Activated naive CD8-positive, alpha-beta T cell treated with anti-CD3 and anti-CD28 coated beads, Interleukin-2, amount 50 U/mL, for 24 hours (primary cell): ENCODE measurements around the gene ZBTB25.
"Not testable (repeated sequence)": the region's sequence is repeated elsewhere in the genome, so short reads cannot be mapped to it uniquely, and the experiment has no call there.

ENCODE experiments used
- ATAC-seq: fragments of 150-1000 bp; cut with Tn5 transposase; one replicate; pipeline ENCODE4 v1.10.0; 2021
- DNase-seq: peaks from one replicate; pipeline ENCODE4 v3.0.0; 2021
- H3K27ac Mint-ChIP-seq: one replicate; pipeline ENCODE4 v1.8.0; 2021; ENCODE audit warnings: mild to moderate bottlenecking, mixed read lengths
- H3K27me3 Mint-ChIP-seq: one replicate; pipeline ENCODE4 v1.8.0; 2021; ENCODE audit warnings: mixed read lengths
- H3K36me3 Mint-ChIP-seq: one replicate; pipeline ENCODE4 v1.8.0; 2021; ENCODE audit warnings: low read depth, mixed read lengths
- H3K4me1 Mint-ChIP-seq: one replicate; pipeline ENCODE4 v1.8.0; 2021; ENCODE audit warnings: mixed read lengths
- H3K4me3 Mint-ChIP-seq: one replicate; pipeline ENCODE4 v1.8.0; 2021; ENCODE audit warnings: mild to moderate bottlenecking, moderate library complexity, mixed read lengths
- H3K9me3 Mint-ChIP-seq: one replicate; pipeline ENCODE4 v1.8.0; 2021; ENCODE audit warnings: mixed read lengths

Gene ZBTB25

GRCh38 chr14:64525354-64525753, 21.7 kb upstream of the ZBTB25 start:
- no peak overlapping the region for H3K27ac Mint-ChIP-seq
- peaks cover 9% of the 10 kb centered on the region for H3K4me1 Mint-ChIP-seq
- no peaks in the 10 kb centered on the region for H3K9me3 Mint-ChIP-seq
- peaks cover 13% of the 10 kb centered on the region for H3K36me3 Mint-ChIP-seq
- H3K4me3 Mint-ChIP-seq, result no peak overlapping the region
- no peak for DNase-seq
- ATAC-seq, result no peak
- H3K27me3 Mint-ChIP-seq, result no peaks in the 10 kb centered on the region

- H3K4me3 Mint-ChIP-seq, result no peak overlapping the region
- DNase-seq (no peak), ATAC-seq (peak; percentile 69)
- peaks cover 15% of the 10 kb centered on the region for H3K36me3 Mint-ChIP-seq
- H3K27ac Mint-ChIP-seq, result no peak overlapping the region
- H3K9me3 Mint-ChIP-seq, result no peaks in the 10 kb centered on the region
- peaks cover 12% of the 10 kb centered on the region for H3K4me1 Mint-ChIP-seq
- H3K27me3 Mint-ChIP-seq, result no peaks in the 10 kb centered on the region
Observed at GRCh38 chr14:64522591-64523355, 19.1 kb upstream of the ZBTB25 start.

GRCh38 chr14:64520699-64521098, 17.1 kb upstream of the ZBTB25 start:
- Mint-ChIP-seq H3K4me1 (peaks cover 26% of the 10 kb centered on the region), H3K4me3 (no peak overlapping the region), H3K9me3 (no peaks in the 10 kb centered on the region), H3K27ac (no peak overlapping the region), H3K27me3 (no peaks in the 10 kb centered on the region), H3K36me3 (peaks cover 10% of the 10 kb centered on the region)
- ATAC-seq, result no peak
- no peak for DNase-seq

GRCh38 chr14:64518229-64518628, 14.6 kb upstream of the ZBTB25 start:
- DNase-seq, result no peak
- Mint-ChIP-seq H3K27ac (no peak overlapping the region), H3K4me1 (peaks cover 44% of the 10 kb centered on the region), H3K36me3 (peaks cover 8% of the 10 kb centered on the region), H3K4me3 (no peak overlapping the region), H3K9me3 (no peaks in the 10 kb centered on the region), H3K27me3 (no peaks in the 10 kb centered on the region)
- no peak for ATAC-seq

- not testable (repeated sequence) for DNase-seq, H3K9me3 Mint-ChIP-seq, H3K27ac Mint-ChIP-seq, H3K27me3 Mint-ChIP-seq, H3K4me3 Mint-ChIP-seq, ATAC-seq, H3K36me3 Mint-ChIP-seq
- H3K4me1 Mint-ChIP-seq, result peaks cover 47% of the 10 kb centered on the region
Observed at GRCh38 chr14:64517667-64518066, 14.0 kb upstream of the ZBTB25 start.

- H3K4me1 Mint-ChIP-seq, result peaks cover 50% of the 10 kb centered on the region
- H3K27me3 Mint-ChIP-seq, result no peaks in the 10 kb centered on the region
- peaks cover 8% of the 10 kb centered on the region for H3K36me3 Mint-ChIP-seq
- H3K4me3 Mint-ChIP-seq, result no peak overlapping the region
- ATAC-seq, result no peak
- no peaks in the 10 kb centered on the region for H3K9me3 Mint-ChIP-seq
- H3K27ac Mint-ChIP-seq, result no peak overlapping the region
- DNase-seq, result no peak
Observed at GRCh38 chr14:64516969-64517368, 13.3 kb upstream of the ZBTB25 start.

GRCh38 chr14:64515053-64515452, 11.4 kb upstream of the ZBTB25 start:
- no peak overlapping the region for H3K4me3 Mint-ChIP-seq
- peaks cover 61% of the 10 kb centered on the region for H3K4me1 Mint-ChIP-seq
- H3K36me3 Mint-ChIP-seq, result peaks cover 5% of the 10 kb centered on the region
- no peak overlapping the region for H3K27ac Mint-ChIP-seq
- no peaks in the 10 kb centered on the region for H3K27me3 Mint-ChIP-seq
- DNase-seq (no peak), ATAC-seq (no peak)
- no peaks in the 10 kb centered on the region for H3K9me3 Mint-ChIP-seq

GRCh38 chr14:64513271-64513670, 9.6 kb upstream of the ZBTB25 start:
- Mint-ChIP-seq H3K9me3 (no peaks in the 10 kb centered on the region), H3K36me3 (peaks cover 8% of the 10 kb centered on the region), H3K4me3 (no peak overlapping the region), H3K27ac (no peak overlapping the region), H3K27me3 (no peaks in the 10 kb centered on the region), H3K4me1 (peaks cover 77% of the 10 kb centered on the region)
- DNase-seq, result no peak
- no peak for ATAC-seq

- H3K27ac Mint-ChIP-seq, result peak overlapping the region; percentile 67
- no peak for ATAC-seq
- peaks cover 17% of the 10 kb centered on the region for H3K36me3 Mint-ChIP-seq
- no peaks in the 10 kb centered on the region for H3K9me3 Mint-ChIP-seq
- H3K4me1 Mint-ChIP-seq, result peaks cover 82% of the 10 kb centered on the region
- no peaks in the 10 kb centered on the region for H3K27me3 Mint-ChIP-seq
- peak; percentile 65 for DNase-seq
- H3K4me3 Mint-ChIP-seq, result peak overlapping the region; percentile 48
Observed at GRCh38 chr14:64510825-64511671, 7.4 kb upstream of the ZBTB25 start.

GRCh38 chr14:64509036-64509435, 5.4 kb upstream of the ZBTB25 start:
- peaks cover 25% of the 10 kb centered on the region for H3K36me3 Mint-ChIP-seq
- no peak for ATAC-seq
- peak overlapping the region; percentile 97 for H3K27ac Mint-ChIP-seq
- H3K9me3 Mint-ChIP-seq, result no peaks in the 10 kb centered on the region
- H3K4me3 Mint-ChIP-seq, result peak overlapping the region; percentile 41
- peaks cover 75% of the 10 kb centered on the region for H3K4me1 Mint-ChIP-seq
- DNase-seq, result no peak
- no peaks in the 10 kb centered on the region for H3K27me3 Mint-ChIP-seq

- peaks cover 71% of the 10 kb centered on the region for H3K4me1 Mint-ChIP-seq
- H3K9me3 Mint-ChIP-seq, result no peaks in the 10 kb centered on the region
- H3K4me3 Mint-ChIP-seq, result peak overlapping the region; percentile 93
- H3K36me3 Mint-ChIP-seq, result peaks cover 22% of the 10 kb centered on the region
- H3K27me3 Mint-ChIP-seq, result no peaks in the 10 kb centered on the region
- DNase-seq (no peak), ATAC-seq (no peak)
- peak overlapping the region; percentile 97 for H3K27ac Mint-ChIP-seq
Observed at GRCh38 chr14:64508215-64508776, 4.7 kb upstream of the ZBTB25 start.

- DNase-seq (peak; percentile 30), ATAC-seq (no peak)
- Mint-ChIP-seq H3K27ac (peak overlapping the region; percentile 97), H3K4me3 (peak overlapping the region; percentile 93), H3K4me1 (peaks cover 66% of the 10 kb centered on the region), H3K9me3 (no peaks in the 10 kb centered on the region), H3K36me3 (peaks cover 26% of the 10 kb centered on the region), H3K27me3 (no peaks in the 10 kb centered on the region)
Observed at GRCh38 chr14:64507376-64508156, 3.9 kb upstream of the ZBTB25 start.

GRCh38 chr14:64506721-64507120, 3.1 kb upstream of the ZBTB25 start:
- no peak for DNase-seq
- Mint-ChIP-seq H3K4me1 (peaks cover 69% of the 10 kb centered on the region), H3K36me3 (peaks cover 28% of the 10 kb centered on the region), H3K27me3 (no peaks in the 10 kb centered on the region), H3K27ac (peak overlapping the region; percentile 97), H3K4me3 (peak overlapping the region; percentile 93), H3K9me3 (no peaks in the 10 kb centered on the region)
- no peak for ATAC-seq
